ENCODE data around the gene SORCS2.
A peak's percentile ranks its signal among the peaks of the same experiment; 100 is the strongest.

The SORCS2 gene

DNA sequence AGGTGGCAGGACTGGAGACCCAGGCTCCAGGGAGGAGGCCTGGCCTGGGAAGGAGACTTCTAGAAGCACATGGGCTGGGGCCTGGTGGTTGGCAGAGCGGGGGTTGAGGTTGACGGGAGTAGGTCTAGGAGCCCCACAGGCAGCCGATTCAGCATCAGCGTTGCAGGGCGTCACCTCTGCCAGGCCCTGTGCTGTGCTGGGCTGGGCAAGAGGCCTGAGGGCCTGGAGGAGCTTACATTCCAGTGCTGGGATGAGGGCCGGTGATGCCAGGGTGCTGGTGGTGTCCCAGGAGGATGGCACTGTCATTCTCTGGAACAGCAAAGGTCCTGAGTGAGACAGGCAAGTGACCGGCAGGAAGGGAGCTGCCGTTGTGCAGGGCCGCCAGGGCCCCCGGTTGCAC lies 76.6 kb downstream of the SORCS2 start:
- DNase-seq (ENCODE audit: low spot score): no peak

DNA sequence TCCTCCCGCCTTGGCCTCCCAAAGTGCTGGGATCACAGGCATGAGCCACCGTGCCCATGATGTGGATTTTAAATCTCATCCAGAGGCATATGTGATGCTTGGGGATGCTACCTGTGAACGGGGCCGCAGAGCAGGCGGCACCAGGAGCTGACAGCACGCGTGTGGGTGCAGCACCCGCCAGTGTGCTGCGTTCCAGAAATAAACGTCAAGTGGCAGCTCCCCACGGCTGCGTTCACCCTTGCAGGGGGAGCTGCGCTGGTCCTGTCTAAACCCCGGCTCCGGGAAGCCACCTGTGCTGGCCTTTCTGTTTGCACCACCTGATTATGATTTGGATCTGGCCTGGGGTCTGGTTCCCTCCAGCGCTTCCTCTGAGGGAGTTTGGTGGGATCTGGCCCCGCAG lies 77.8 kb downstream of the SORCS2 start:
- DNase-seq (ENCODE audit: low spot score): peak; percentile 63

DNA sequence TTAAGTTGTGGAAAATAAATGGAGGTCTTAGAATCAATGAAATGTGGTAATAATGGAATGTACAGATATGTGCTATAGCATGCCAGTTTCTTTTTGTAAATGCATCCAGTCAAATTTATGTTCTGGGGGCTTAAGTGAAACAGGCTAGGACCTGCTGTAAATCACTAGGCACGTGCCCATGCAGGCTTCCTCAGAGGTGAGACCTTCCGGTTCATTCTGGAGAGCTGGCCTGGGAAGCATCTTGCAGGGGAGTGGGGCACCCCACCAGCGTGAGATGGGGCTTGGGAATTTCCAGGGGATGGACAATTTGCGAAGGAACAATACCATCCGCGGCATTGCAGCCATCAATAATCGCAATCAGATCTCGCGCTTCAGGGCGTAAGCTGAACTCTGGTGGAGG lies 80.1 kb downstream of the SORCS2 start:
- no peak for DNase-seq (ENCODE audit: low spot score)

DNA sequence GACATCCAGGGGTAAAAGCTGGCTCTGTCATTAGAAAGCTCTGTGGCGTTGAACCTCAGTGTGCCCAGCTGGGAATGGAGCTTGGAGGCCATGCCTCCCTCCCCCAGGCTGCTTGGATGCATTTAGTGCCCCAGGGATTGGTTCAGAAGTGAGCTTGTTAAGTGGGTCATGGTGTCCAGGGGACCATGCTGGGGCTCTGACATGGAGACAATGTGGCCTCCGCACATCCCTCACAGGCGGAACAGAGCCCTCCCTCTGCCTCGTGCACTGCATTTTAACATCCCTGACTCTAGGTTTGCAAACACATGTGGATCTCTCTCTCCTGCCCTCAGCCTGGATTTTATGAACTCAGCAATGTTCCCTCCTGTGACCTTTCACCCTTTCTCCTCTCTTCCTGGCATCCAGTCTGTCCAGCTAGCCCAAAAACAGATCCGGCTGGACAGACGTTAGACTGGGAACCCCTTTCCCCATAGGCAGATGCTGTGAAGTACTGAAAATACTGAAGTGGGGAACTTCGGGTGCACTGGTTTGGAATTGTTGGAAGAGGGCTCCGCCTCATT lies 81.5 kb downstream of the SORCS2 start:
- DNase-seq (ENCODE audit: low spot score): no peak

DNA sequence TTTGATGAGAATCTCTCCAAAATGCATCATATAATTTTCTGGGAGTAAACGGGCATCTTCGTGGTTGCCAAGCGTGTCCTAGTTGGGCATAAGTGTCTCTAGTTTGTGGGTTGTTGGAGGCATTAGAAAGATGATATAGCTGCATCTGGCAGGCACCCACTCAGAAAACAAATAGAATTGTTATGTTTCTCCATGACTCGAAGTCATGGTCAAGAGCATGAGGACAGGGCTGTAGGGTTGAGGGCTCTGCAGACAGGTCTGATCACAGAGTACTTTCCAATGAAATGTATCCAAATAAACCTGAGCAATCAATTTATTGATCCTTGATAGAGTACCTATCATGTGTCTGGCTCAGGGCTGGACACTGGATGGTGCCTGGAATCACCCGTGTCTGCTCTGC lies 82.7 kb downstream of the SORCS2 start:
- DNase-seq (ENCODE audit: low spot score): no peak

DNA sequence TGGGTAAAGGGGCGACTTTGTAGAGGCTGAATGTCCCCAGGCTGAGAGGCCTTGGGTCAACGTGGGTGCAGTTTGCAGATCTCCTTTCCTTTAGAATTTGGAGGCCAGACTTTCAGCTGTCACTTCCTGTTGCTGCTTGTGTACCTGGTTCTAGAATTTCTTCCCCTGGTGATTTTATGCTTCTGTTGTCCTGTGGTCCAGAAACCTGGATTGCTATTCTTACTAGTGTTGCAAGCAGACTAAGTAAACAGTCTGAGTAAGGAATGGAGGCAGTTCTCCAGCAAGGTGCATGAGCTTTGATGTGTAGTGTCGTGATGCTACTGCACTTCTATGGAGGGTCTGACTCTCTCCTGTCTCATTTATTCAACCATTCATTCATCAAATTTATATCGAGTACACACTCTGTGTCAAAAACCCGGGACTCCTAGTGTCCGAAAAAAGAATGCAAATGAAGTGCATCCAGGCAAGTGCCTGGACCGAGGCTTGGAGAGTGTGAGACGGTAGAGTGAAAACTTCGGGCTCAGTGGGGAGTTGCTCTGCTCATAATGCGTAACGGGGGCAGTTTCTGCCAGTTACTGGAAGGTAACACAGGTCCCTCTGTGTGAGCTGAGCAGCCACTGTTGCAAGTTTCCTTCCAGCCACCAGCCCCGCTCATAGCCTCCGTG lies 83.3 kb downstream of the SORCS2 start:
- DNase-seq (ENCODE audit: low spot score): no peak

DNA sequence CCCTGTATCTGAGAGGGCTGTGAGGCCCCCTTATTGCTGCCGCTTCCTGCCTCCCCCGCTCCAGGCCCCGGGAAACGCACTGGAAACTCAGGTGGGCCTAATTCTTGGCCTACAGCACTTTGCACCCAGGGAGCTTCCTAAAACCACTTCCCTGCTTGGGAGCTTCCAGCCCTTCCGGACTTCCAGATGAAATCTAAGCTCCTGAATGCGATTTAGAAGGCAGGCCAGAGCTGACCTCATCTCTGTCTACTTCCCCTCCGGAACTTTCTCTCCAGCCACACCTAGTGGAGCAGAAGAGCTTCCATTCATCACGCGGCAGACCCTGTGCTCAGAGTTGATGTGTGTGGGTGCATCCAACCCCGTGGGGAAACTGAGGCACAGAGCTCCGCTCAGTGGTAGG lies 84.2 kb downstream of the SORCS2 start:
- no peak for DNase-seq (ENCODE audit: low spot score)

DNA sequence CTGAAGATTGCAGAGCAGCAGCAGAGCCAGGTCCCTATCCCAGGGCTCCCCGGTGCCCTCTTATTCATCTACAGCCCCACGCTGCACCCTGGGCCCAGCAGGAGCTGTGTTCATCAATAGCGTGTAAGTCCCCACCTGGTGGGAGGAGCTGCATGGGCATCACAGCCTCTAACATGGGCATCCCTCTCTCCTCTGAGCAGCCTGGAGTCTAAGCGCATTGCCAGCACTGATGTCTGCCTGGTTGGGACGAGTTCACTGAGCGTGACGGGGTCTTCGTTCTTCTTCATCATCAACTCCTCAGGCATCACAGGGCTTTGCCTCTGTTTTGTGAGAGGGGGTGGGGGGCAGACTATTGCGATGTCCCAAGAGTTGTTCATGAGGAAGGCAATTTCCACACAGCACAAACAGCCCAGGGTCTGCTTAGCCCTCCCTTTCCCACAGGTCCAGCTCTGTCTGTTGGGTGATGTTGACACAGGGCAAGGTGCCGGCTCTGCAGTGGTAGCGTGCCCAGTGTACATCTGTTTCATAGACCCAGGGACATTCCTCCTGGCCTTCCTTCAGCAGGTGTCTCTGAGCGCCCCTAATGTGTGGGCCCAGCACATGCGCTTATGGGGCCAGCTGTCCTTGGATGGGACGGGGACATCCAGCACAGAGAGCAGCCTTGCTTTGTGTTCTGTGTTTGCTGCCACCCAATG lies 85.9 kb downstream of the SORCS2 start:
- DNase-seq (ENCODE audit: low spot score): no peak

DNA sequence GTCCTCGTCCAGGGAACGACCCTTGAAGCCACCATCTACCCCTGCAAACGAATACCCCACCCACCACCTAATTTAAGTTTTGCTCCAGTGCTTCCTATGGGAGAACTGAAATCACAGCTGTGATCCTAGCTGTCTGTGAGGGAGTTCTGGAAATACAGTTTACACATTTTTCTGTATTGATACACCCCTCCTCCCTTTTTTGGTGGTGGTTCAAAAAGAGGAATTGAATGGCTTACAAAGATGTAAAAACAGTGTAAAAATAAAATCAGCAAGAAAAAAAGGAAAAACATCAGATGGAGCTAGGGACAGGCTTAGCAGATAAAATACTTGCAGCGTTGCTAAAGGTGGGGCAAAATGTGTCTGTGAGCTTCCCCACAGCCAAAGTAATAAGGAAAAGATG lies 86.6 kb downstream of the SORCS2 start:
- no peak for DNase-seq (ENCODE audit: low spot score)

DNA sequence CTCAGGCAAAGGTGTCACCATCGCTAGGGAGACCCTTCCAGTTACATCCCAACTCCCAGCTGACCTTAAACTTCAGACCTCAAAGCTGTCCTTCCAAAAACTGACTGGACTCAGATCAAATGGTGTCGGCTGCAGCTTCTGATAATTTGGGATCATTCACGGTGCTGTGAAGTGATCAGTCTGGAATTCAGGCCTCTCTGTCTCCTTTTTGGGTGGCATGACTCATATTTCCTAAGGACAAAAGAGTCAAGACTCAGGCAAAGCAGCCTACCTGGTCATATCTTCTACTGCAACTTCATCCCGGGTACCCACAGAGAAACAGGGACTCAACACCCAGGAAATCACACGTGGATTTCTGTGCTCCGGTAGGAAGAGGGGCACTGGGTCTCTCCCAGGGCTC lies 87.6 kb downstream of the SORCS2 start:
- no peak for DNase-seq (ENCODE audit: low spot score)

DNA sequence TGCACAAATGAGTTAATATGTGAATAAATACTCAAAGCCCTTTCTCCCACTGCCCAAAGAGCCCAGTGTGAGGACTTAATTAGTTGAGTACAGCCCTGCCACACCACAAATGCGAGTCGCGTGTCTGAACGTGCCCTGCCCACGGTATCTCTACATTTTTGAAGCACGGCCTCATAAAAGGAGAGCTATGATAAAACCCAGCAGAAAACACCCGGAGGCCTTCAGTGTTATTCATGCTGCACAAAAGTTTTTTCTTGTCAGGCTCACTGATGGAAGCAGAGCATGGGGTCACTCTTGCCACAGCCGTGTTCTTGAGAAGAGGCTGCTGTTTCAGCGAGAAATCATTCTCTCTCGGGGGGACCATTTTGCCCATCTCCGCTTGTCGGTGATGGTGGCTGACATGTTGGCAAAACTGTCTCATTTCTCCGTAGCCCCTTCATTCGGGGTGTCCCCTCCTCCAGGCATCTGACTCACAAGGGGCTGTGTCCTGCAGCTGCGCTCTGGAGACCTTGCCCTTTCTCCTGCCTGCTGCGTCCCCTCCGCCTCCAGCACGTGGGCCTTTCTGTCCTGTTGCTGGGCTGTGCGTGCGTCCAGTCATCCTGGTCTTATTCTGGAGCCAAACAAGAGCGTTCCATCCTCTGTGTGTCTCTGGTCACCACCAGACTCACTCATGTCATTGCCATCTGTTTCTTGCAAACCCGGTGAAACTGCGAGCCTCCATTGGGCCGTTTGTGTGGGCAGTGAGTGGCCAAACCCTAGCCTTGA lies 88.8 kb downstream of the SORCS2 start:
- no peak for DNase-seq (ENCODE audit: low spot score)

DNA sequence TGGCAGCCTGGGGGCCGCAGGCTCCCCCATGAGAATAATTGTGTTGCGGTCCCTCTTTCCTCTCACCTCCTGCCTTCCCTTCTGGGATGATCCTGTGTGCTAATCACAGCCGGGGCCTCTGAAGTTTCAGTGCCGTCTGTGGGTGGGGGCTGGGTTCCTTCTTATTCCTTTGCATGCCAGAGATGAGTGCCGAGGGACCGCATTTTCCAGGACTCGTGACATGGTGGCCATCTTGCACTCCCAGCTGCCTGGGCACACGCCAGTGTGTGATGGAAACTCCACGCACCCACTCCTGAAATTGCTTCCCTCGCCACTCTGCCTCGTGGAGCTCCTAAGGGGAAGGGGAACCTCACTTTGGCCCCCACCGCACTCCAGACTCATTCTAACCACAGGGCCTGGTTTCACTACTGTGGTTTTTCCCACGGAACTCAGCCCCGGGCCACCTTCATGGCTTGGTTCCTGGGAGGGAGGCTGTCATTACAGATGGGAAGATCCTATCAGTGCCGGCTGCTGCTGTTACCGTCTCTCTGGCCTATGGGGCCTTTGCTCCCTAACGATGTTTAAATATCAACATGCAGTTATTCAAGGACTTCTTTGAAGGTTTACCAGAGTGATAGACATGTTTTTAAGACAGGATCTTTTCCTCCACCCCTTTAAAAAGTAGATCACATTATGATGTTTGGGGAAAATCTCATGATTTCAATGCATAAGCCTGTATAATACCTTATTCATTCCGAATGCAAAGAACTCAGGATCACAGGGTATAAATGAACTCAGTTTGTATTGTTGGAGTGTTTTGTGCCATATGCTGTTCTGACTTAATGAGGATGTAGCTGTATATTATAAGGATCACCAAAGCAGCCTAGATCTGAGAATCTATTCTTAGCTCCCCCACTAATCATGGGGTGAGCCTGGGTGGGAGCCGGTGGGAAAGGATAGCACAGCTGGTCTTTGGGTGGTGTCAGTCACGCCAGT lies 89.6 kb downstream of the SORCS2 start:
- DNase-seq (ENCODE audit: low spot score): no peak

DNA sequence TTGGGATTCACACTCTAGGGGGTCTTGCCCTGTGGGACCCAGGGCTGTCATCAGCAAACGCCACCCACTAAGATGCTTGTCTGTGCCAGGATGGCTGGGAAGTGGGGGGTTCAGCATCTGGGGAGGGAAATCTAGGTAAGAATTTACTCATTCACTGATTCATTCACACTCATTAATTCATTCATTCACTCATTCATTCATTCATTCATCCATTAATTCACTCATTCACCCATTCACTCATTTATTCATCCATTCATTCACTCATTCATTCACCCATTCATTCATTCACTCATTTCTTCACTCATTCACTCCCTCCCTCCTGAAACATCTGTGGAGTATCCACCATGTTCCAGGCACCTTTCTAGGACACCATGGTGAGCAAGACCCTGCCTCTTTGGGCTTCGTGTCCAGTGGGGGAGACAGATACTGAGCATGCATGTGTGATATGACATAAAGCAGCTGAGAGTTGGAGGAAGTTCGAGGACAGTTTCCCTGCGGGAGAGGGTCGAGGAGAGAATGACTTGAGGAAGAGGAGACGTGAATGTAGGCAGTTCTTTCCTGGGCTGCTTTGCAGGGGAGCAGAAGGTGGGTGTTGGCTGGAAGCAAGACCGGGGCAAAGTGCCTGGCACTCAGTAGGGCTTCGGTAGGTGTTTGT lies 90.6 kb downstream of the SORCS2 start:
- no peak for DNase-seq (ENCODE audit: low spot score)

DNA sequence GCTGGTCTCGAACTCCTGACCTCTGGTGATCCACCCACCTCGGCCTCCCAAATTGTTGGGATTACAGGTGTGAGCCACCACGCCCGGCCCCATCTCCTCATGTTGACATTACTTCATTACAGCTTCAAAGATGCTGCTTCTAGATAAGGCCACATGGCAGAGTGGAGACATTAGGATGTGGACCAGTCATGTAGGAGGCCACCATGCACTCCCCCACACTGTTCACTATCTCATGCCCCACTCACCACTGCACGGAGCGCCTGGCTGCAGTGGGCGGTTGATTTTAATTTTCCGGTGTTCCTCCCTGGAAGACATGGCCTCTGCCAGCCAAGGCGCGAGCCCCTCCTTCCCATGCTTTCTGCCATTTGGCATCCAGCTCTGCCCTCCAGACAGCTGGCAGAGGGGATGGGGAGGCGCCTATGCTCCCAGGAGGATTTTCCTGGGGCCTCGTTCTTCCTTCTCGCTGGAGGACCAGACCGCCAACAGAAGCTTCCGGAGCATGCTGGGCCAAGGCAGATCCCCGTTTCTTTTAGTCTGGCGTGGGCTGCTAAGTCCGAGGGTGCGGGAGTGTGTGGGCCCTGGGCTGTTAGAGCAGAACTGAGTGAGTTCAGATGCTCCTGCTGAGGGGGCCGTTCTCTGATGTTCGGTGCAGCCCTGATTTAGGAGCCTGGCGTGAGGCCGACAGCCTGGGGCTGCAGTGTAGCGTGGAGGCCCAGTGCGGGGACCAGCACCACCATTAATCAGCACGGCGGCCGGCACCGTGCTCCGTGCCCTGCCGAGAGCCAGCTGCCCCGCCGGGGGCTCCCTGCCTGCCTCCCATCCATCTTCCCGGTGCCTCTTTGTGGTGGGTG lies 93.1 kb downstream of the SORCS2 start:
- peak; percentile 33 for DNase-seq (ENCODE audit: low spot score)

DNA sequence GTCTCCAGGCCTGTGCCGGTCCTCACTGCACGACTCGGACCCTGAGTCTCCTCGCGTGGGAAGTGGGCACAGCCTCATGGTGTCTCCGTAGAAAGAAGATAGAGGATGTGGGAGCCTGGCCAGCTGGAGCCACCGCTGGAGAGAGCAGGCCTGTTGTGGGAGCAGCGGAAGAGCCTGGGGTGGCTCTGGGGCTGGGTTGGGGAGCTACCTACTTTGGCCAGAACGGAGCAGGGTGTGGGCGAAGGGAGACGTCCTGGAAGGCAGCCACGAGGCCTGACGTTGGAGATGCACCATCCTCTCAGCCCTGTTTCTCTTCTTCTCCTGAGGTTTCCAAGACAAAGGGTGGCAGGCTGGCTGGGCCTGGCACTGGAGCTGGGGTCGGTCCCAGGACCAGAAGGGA lies 93.8 kb downstream of the SORCS2 start:
- DNase-seq (ENCODE audit: low spot score): no peak

DNA sequence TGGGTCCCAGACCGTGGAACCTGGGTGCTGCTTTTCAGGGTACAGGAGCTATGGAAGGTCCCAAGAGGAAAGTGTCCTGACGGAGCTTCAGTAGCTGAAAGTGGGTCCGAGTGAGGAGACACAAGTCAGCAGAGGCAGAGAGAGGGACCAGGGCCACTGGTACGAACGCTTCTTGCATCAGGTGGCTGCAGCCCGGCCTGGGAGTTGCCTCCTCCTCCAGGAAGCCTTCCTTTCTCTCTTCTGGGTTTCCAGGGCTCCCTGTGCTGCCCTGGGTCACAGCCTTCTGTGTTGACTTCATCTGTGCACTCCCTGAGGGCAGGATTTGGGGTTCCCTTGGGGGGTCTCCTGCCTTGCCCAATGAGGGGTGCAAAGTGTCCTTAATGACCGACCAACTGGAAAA lies 94.5 kb downstream of the SORCS2 start:
- no peak for DNase-seq (ENCODE audit: low spot score)

DNA sequence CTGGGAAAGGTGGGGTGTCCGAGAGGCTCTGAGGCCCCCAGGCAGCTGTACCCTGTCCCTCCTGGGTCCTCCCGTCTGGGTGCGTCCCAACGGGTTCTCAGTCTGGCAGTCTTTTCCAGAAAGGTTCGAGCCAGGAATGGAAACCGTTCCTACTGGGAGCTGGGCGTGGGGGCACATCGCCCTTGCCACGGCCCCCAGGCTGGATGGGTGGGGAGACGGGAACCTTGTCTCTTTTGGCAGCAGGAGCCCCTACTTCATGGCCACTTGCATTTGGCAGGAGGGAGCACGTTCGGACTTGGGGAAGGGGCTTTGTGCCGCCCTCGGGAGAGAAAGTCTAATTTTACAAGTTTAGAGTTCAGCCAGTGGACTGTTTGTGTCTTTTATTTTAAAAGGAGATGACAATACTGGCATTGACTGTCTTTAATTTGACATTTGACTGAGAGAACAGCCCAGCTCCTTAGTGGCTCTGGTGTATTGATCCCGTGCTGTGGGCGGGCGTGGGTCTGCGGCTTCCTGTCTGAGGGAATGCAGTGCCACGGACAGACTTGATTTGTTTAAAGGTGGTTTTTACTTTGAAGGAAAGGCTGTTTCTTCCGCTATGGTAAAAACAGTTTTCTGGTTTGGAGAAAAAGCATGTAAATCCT lies 95.1 kb downstream of the SORCS2 start:
- DNase-seq (ENCODE audit: low spot score): no peak

DNA sequence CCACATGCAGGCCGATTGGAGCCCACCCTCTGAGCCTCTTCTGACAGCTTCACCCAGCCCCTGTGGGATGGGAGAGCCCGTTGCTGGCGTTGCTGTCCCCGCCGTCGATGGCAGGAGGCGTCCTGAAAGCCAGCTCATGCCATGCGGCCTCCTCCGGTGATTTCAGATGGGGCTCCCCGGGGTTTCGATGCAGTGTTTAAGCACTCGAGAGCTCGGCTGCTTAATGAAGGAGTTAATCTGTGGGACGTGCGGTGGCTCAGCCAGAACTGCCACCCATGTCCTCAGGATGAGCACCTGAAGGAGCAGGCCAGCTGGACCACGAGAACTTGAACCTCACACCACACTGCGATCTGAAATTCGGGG lies 95.6 kb downstream of the SORCS2 start:
- no peak for DNase-seq (ENCODE audit: low spot score)

DNA sequence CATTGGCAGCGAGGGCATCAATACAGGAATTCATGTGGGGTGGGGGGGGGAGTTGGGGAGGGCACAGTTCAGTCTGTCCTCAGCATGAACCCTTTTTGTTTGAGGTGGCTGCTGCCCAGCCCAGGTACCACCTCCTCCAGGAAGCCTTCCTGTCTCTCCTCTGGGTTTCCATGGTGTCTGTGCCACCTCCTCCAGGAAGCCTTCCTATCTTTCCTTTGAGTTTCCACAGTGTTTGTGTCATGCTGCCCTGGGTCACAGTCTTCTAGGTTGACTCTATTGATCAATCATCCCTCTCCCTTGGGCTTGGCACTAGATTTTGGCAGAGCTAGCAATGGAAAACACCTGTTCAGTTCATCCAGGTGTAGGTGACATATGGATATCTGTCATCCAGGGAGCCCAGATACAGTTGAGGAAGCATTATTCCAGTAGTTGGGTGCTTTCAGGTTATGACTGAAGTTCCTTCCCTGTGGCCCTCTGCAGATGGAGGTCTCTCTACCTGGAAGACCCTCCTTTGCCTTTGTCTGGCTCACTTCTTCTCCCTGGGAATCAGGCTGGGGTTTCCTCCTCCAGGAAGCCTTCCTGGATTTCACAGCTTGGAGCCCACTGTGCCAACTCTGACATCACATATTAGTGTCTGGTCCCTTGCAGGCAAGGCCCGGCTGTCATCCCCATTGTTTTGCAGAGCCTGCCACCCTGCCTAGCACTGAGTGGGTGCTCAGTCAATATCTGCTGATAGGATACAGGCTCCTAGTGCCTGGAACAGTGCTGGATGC lies 96.6 kb downstream of the SORCS2 start:
- DNase-seq (ENCODE audit: low spot score): no peak
